ENCODE measurements around the gene TGFBRAP1. TPM values are rescaled to one million over a fixed set of nuclear protein-coding genes. Genes with fewer than 3 reads are reported as not detected.
A peak's percentile ranks its signal among the peaks of the same experiment; 100 is the strongest.

The TGFBRAP1 gene
- total RNA-seq, 1 donor from 2014 or later, result 13.8 TPM

DNA sequence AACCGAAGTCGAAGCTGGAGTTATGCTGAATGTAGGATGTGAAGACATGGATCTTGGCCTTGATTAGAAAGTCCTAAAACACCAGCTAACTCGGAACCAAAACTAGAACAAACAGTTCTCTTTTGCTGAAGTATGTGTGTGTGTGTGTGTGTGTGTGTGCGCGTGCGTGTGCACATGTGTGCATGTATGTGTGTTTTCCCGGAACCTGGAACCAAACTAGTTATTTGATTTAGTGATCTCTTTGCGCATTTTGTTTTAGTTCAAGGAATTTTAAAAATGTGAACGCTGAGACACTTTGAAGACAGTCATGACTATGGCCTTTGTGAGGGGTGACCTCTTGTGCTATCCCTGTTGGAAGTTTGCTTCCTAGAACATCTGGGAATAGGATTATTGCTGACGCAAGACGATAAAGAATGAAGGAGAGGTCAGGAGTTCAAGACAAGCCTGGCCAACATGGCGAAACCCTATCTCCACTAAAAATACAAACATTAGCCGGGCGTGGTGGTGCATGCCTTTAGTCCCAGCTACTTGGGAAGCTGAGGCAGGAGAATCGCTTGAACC is 45.5 kb upstream of the TGFBRAP1 start:
- no peak overlapping the region for H3K4me3 ChIP-seq
- no peaks in the 10 kb centered on the region for H3F3A ChIP-seq (ENCODE audit: low read depth)
- no peak overlapping the region for H3K27ac ChIP-seq
- no peaks in the 10 kb centered on the region for H3K9me3 ChIP-seq (ENCODE audit: low read depth)
- Mint-ChIP-seq H3K4me1 (peaks cover 32% of the 10 kb centered on the region), H3K36me3 (peaks cover 37% of the 10 kb centered on the region), H3K27me3 (ENCODE audit: insufficient read depth, low read depth) (peaks cover 8% of the 10 kb centered on the region), H3K4me3 (no peak overlapping the region), H3K9me3 (no peaks in the 10 kb centered on the region), H3K27ac (peak overlapping the region; percentile 14)
- no peak overlapping the region for H3K9ac ChIP-seq
- TF ChIP-seq, protein P1, sequence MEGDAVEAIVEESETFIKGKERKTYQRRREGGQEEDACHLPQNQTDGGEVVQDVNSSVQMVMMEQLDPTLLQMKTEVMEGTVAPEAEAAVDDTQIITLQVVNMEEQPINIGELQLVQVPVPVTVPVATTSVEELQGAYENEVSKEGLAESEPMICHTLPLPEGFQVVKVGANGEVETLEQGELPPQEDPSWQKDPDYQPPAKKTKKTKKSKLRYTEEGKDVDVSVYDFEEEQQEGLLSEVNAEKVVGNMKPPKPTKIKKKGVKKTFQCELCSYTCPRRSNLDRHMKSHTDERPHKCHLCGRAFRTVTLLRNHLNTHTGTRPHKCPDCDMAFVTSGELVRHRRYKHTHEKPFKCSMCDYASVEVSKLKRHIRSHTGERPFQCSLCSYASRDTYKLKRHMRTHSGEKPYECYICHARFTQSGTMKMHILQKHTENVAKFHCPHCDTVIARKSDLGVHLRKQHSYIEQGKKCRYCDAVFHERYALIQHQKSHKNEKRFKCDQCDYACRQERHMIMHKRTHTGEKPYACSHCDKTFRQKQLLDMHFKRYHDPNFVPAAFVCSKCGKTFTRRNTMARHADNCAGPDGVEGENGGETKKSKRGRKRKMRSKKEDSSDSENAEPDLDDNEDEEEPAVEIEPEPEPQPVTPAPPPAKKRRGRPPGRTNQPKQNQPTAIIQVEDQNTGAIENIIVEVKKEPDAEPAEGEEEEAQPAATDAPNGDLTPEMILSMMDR (IDR thresholded peaks at IDR 0.05), result no peak
- TF ChIP-seq EZH2phosphoT487 (IDR thresholded peaks at IDR 0.05), result no peak
- TF ChIP-seq EZH2 (IDR thresholded peaks at IDR 0.05), result no peak
- no peak for DNase-seq (ENCODE audit: low spot score)
- no peaks in the 10 kb centered on the region for H3K4me1 ChIP-seq
- H3K79me2 ChIP-seq (ENCODE audit: low read depth), result no peaks in the 10 kb centered on the region
- H3K36me3 ChIP-seq, result no peaks in the 10 kb centered on the region
- no peak overlapping the region for H3K4me2 ChIP-seq
- no peaks in the 10 kb centered on the region for H4K20me1 ChIP-seq (ENCODE audit: low read depth)
- no peak overlapping the region for H2AFZ ChIP-seq (replicated peaks)
- H3K27me3 ChIP-seq, result no peaks in the 10 kb centered on the region

DNA sequence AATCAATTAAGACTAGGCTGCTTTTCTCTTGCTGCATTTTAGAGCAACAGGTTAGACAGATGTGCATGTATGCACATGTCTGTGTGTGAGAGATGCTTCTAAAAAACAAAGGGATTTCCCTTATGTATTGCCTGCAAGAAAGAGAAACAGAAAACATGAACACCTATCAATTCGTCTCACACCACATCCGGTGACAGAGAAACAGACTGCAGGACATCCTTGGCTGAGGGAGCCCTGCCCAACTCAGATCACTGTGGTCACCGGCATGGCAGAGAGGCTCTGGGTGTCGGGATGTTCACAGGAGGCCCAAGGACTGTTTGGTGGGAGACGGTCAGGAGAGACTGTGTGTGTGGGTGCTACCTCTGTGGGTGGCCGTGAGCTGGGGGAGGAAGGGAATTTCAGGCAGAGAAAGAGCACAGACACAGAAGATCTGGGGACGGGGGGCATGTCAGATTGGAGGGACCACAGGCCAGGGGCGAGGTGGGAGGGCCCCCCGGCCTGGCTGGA is 44.4 kb upstream of the TGFBRAP1 start:
- H3K27ac Mint-ChIP-seq, result peak overlapping the region; percentile 69
- Histone ChIP-seq H3K79me2 (ENCODE audit: low read depth) (no peaks in the 10 kb centered on the region), H3K9ac (no peak overlapping the region)

DNA sequence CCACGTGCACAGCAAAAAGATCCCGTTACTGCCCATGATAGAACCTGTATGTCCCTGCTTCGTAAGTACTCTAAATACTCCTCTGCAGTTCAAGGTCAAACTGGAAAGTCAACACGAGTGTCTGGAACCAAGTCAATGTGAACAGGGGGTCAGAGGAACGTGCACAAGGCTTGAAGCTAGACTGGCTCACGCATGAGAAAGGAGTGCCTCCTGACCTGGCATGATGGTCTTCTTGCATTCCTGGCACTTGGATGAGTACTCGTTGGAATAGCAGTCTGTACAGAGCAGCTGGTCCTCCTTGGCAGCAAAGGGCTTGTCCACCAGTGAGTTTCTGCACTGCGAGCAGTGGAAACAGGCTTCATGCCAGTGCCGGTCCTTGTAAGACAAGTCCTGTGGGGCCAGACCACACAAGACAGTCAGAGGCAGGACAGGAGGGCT is 43.8 kb upstream of the TGFBRAP1 start:
- DNase-seq (ENCODE audit: low spot score), result no peak
- Histone ChIP-seq H2AFZ (replicated peaks) (no peak overlapping the region), H3K27ac (no peak overlapping the region), H3K4me1 (no peaks in the 10 kb centered on the region), H3K9ac (no peak overlapping the region), H3K4me2 (no peak overlapping the region), H4K20me1 (ENCODE audit: low read depth) (no peaks in the 10 kb centered on the region), H3K36me3 (no peaks in the 10 kb centered on the region), H3F3A (ENCODE audit: low read depth) (no peaks in the 10 kb centered on the region), H3K9me3 (ENCODE audit: low read depth) (no peaks in the 10 kb centered on the region), H3K4me3 (no peak overlapping the region), H3K79me2 (ENCODE audit: low read depth) (no peaks in the 10 kb centered on the region), H3K27me3 (no peaks in the 10 kb centered on the region)
- Mint-ChIP-seq H3K4me1 (peaks cover 37% of the 10 kb centered on the region), H3K27me3 (ENCODE audit: insufficient read depth, low read depth) (peaks cover 8% of the 10 kb centered on the region), H3K9me3 (no peaks in the 10 kb centered on the region), H3K4me3 (no peak overlapping the region), H3K36me3 (peaks cover 40% of the 10 kb centered on the region), H3K27ac (no peak overlapping the region)
- TF ChIP-seq EZH2phosphoT487 (IDR thresholded peaks at IDR 0.05), result no peak
- TF ChIP-seq, protein P1 (IDR thresholded peaks at IDR 0.05), result no peak
- no peak for TF ChIP-seq EZH2 (IDR thresholded peaks at IDR 0.05)

More for the DNA sequence above, 44.4 kb upstream of the TGFBRAP1 start:
- TF ChIP-seq, protein P1 (IDR thresholded peaks at IDR 0.05), result no peak
- TF ChIP-seq EZH2 (IDR thresholded peaks at IDR 0.05) (no peak), EZH2phosphoT487 (IDR thresholded peaks at IDR 0.05) (no peak)
- Mint-ChIP-seq H3K27me3 (ENCODE audit: insufficient read depth, low read depth) (peaks cover 8% of the 10 kb centered on the region), H3K36me3 (peaks cover 40% of the 10 kb centered on the region), H3K4me1 (peaks cover 37% of the 10 kb centered on the region), H3K4me3 (no peak overlapping the region), H3K9me3 (no peaks in the 10 kb centered on the region)
- Histone ChIP-seq H3K27ac (no peak overlapping the region), H3K36me3 (no peaks in the 10 kb centered on the region), H3F3A (ENCODE audit: low read depth) (no peaks in the 10 kb centered on the region), H2AFZ (replicated peaks) (no peak overlapping the region), H3K4me2 (no peak overlapping the region), H3K27me3 (no peaks in the 10 kb centered on the region), H4K20me1 (ENCODE audit: low read depth) (no peaks in the 10 kb centered on the region), H3K9me3 (ENCODE audit: low read depth) (no peaks in the 10 kb centered on the region), H3K4me1 (no peaks in the 10 kb centered on the region), H3K4me3 (no peak overlapping the region)
- DNase-seq (ENCODE audit: low spot score), result no peak
